Fibroblast of upper back skin (primary cell): Measurements from ENCODE around the gene CAV3.

Experiments used
- DNase-seq: peaks from one replicate; pipeline ENCODE4 v3.0.0-alpha.2; 2013

CAV3 gene

DNA sequence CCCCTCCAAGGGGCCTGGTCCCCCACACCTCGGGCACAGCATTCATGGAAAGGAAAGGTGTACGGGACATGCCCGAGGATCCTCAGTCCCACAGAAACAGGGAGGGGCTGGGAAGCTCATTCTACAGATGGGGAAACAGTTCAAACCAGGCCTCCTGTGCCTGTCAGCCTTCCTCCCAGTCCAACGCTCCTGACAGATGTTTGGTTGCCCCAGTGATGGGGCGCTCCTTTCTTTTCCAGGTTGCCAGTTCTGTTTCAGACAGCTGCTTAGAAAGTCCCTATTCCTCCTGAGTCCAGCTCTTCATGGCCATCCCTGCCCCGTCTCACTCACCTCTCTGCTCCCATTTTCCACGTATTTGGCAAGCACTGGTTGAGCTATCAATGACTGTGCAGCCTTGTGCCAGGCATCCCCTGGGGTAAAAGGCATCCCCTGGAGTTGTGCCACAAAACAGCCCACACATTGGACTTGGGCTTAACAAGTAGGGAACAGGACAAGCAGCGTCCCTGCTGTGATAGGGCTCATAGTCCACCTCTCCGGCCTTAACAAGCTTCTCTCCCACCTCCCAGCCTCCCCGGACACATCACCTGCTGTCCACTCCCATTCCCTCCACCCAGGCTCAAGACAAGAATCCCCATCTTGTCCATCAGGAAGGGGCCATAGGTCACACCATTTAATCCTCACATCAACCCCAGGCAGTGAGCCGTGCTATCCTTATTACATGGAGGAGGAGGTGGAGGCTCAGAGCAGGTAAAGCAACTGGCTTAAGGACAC, 29.2 kb downstream of the CAV3 start:
- DNase-seq, result no peak

DNA sequence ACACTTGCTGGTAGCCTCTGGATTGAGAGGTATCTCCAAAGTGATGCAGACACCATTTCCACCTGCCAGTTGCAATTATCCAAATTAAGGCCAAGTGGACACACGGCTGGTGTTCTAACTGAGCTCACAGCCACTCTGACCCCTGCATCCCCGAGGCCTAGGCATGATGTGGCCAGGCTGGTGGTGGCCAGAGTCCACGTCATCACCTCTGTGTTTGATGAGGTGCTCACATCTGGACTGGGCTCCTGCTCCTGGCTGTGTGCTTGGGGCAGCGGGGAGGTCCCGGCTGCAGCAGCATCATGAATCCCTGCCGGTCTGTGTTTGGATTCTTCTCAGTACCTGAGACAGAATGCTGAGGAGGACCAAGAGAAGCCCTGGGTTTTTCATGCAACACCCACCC, 30.9 kb downstream of the CAV3 start:
- no peak for DNase-seq

- DNase-seq, result no peak
Observed at GRCh38 chr3:8765528-8765927, 31.9 kb downstream of the CAV3 start.

DNA sequence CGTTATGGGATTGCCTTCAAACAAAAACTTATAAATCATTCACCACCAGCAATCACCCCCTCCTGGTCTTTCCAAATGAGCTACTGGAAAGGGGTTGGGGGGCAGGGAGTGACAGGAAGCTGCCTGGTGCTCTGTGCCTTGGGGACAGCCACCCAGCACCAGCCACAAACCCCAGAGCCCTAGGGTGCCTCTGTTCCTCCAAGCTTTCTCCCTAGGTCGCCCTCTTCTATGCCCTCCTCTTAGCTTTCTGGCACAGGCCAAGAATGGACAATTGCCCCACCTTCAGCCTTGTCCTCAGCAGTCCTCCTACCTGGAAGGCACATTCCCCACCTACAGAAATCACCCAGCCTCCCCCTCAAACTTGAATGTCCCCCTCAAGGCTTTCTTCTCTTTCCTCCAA, 32.5 kb downstream of the CAV3 start:
- no peak for DNase-seq

DNA sequence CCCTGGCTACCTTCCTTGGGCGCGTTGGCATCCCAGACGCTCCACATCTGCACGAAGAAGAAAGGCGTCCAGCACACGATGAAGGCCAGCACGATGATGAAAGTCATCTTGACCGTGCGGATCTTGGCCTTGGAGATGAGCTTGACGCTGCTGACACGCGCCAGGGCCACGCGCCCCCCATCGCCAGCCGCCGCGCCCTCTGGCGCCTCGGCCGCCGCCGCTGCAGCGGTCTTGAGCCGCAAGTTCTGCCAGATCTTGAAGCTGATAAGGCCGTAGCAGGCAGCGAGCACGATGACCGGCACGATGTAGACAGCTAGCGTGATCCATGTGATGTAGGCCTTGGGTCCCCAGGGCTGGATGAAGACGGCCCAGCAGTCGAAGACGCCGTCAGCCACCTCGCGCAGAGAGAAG, 33.7 kb downstream of the CAV3 start:
- no peak for DNase-seq

- no peak for DNase-seq
Observed at GRCh38 chr3:8767667-8768363, 34.2 kb downstream of the CAV3 start.

DNA sequence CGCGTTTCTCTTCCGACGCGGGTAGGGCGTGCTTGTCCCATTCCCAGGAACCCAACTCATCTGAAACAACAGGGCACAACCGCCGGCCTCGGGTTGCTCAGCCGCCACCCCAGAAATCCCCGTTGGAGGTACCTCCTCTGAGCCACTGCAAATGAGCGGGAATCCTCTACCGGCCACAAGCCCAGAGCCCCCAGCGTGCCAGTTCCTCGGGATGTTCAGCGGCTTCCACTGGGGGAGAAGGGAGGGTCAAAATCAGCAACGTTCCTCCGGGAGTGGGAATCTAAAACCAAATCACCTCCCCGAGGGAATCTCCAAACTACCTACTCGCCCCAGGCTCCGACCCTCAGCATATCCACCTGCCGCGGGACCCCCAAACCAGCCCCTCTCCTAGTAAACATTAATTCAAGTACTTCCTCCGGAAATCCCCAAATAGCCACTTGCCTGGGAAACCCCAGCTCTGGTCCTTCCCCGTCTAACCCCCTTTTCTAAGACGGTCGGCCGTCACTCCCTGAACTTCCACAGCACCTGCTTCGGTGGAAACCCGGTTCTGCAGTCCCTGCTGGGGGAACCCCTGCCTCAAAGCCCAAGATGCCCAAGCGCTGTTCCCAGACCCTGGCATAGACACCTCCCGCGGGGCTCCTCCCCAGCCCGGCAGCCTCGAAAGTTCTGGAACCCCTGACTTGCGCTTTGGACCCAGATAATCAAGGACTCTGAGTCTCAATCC, 34.9 kb downstream of the CAV3 start:
- no peak for DNase-seq

DNA sequence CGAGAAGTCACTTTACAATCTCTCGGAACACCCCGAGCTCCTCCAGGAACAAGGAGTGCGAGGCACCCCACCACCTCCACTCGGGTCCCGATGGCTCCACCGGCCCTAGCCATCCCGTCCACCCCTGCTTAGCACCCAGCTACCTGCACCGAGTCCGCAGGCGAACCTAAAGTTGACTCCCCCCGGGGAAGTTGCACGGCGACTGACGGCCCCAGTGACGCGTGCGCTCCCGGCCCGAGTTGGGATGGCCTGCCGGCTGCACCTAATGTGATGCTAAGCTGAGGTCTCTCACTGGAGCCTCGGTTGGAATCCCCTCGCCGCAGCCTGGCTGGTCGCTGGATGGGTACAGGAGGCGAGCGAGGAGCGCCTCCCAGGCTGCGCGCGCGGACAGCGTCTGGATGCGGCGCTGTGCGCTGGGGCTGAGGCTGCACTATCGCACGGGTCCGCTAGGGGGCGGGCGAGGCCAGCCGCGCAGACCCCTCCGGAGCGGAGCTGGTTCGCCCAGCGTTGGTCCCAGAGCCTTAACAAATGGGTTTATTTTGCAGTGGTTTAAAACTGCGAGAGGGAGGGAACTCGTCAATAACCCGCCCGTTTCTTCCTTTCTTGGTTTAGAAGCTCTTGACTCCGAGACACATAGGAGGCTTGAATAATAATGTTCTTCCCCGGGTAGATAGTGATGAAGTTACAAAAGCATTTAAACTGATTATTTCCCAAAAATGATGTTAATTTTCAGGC, 35.7 kb downstream of the CAV3 start, which contains the start of gene OXTR:
Gene OXTR, minus strand, starts transcription at position 526 of the 735 bp plus-strand sequence. CDS start 1,426 bp downstream, outside the sequence.
- peak; percentile 86 for DNase-seq

- DNase-seq, result no peak
Observed at GRCh38 chr3:8773941-8774542, 40.4 kb downstream of the CAV3 start.

DNA sequence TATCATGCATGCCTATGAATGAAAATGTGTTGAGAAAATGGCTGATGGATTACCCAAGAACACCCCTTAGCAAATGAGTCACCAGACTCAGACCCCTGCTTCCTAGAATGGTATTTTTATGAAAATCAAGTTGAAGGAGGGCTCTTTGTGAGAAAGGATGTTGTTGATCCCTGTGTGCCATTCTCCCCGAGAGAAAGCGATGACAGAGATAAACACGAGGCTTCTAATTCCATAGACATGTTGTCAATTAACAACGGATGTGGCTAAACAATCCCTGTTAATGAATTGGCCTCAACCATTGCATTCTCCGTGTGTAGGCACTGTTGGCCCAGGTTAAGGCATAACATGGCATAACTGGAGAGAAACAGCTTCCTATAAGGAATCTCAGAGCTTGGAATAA, 41.6 kb downstream of the CAV3 start:
- DNase-seq, result peak; percentile 36

DNA sequence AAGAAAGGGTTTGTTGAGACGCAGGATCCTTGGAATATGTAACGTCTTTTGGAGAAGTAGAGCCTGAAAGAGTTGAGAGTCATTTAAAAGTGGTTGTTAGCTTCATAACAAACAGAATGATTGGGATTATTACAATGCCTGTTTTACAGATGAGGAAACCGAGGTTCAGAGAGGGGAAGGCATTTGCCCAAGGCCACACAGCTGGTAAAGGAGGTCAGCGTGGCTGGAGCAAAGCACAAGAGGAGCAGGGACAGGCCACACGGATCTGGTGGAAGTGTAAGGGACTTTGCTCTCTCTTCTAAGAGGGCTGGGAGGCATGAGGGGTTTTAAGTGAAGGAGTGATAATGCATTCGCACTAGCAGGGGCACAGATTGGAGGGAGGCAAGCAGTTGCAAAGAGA, 42.0 kb downstream of the CAV3 start:
- no peak for DNase-seq

- DNase-seq, result peak; percentile 68
Observed at GRCh38 chr3:8776406-8776805, 42.8 kb downstream of the CAV3 start.

GRCh38 chr3:8777201-8777977, 43.8 kb downstream of the CAV3 start:
- DNase-seq, result no peak

- no peak for DNase-seq
Observed at GRCh38 chr3:8777978-8778267, 44.3 kb downstream of the CAV3 start.

GRCh38 chr3:8778475-8778874, 44.9 kb downstream of the CAV3 start:
- DNase-seq, result no peak

DNA sequence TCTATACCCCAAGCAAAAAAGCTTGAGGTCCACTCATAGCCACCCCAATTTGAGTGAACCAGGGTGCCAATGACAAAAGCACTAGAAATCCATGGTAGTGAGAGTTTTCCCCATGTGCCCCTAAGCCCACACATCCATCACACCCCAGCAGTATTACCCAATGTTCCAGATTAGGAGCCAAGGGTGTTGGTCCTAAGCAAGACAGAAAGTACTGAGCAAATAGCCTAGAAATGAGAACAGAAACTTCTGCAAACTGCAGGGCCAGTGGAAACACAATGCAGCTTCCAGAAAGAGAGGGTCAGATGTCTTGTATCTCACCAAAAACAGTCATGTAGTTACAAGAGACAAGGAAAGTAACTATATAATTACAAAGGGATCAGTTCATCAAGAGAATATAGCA, 46.7 kb downstream of the CAV3 start:
- no peak for DNase-seq

DNA sequence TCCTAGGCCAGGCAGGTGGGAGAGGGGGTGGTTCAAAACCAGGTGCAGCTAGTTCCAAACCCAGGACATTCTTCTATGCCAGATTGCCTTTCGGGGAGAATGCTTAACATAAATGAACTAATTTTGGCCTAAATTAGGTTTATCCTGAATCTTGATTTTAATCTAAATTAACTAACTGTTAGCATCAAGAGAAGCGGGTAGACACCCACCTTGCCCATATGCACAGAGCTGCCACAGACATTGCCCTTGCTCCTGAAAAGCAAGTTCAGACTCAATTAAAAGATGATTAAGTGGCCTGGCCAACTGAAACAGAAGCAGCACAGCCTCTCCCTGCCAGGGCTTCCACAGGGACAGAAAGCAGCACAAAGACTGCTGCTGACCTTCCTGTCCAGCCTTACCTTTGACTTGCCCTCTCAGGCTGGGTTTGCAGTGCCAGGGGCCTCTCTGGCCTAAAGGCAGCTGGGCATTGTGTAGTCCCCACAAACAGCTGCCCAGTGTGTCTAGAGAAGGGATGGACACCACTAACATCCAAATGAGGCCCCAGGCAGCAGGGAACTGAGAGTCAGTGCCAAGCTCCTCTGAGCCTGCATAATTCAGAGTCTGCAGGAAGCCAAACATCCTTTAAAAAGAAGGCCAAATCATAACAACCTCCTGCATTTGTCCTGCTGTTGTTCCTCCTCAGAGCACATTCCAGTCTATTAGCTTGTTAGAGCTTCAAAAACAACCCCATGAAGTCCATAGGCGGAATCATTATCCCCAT, 51.3 kb downstream of the CAV3 start:
- no peak for DNase-seq

DNA sequence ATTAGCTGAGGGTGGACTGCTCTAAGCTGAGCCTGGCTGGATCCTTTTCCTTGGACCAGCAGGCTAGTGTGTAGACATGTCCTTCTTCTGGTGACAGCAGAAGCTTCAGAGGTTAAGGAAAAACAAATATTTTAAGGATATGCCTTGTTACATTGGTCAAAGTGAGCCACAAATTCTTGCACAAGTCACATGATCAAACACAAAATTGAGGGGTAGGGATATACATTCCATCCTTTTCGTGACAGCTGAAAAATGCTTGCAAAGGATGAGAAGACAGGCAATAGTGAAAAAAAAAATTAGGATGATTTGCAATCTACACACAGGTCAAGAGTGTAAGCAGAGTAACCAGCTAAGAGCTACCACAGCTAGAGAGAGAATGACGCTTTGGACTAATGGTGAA, 56.9 kb downstream of the CAV3 start:
- no peak for DNase-seq

DNA sequence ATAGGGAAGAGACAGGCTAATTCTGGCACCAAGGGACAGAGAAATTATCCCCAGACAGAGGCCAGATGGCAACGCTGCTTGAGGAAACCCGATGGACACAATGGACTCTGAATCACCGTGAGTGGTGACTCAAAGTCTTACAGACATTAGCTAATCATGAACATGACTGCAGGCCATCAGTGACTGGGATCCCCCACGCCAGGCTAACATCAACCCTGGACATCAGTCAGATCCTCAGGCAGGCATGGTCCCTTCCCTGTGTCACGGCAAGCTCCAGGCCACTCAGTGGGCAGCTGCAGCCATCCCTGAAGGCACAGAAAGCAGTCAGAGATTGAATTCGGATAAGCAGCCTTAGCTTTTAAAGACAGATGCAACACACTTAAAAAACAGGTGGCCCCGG, 59.6 kb downstream of the CAV3 start:
- peak; percentile 46 for DNase-seq

GRCh38 chr3:8794247-8794646, 60.6 kb downstream of the CAV3 start:
- no peak for DNase-seq
